ENCODE results near the gene PAX8. TPM values are rescaled to one million over a fixed set of nuclear protein-coding genes. Genes with fewer than 3 reads are reported as not detected.

Gene PAX8
- total RNA-seq, 1 donor = 2.9 TPM

DNA sequence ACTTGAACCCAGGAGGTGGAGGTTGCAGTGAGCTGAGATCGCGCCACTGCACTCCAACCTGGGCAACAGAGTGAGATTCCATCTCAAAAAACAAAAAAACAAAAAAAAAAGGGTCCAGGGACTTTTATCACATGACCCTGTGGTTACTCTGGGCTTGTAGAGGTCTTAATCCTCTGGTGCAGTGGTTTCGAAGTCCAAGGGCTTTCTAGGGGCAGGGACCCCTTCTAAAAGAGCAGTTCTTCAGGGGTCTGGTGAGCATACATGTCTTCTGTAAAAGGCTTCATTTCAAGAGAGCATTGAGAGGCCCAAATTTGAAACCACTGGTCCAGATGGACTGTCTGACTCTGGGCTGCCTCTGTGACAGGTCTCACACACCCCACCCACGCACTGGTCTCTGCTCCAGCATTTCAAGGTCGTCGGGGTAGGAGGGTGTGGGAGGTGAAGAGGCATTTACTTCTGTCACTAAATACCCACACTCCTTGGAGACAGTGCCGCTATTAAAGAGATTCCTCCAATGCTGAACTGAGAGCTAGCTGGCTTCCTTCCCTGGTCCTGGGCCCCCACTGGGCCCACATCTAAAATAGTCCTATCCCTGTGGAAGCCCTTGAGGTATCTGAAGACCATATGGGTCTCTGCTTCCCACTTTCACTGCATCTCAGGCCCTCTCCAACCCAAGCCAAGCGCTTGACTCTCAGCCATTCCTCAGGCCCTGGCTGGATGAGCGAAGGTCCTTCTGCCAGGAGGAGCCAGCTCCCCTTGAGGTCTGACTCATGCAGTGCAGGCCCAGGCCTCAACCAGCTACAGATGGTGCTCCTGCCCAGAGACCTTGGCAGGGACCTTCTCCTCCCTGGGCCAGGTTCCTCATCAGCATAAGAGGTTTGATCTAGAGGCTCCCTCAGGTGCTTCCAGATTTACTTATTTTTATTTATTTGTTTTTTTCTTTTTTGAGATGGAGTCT, 44.8 kb downstream of the PAX8 start:
- no peaks in the 10 kb centered on the region for H3K36me3 ChIP-seq (ENCODE audit: insufficient read depth, low read length)
- no peak overlapping the region for H3K27ac ChIP-seq (ENCODE audit: low read depth, low read length)
- H3K4me1 ChIP-seq (ENCODE audit: insufficient read depth, low read length) = no peaks in the 10 kb centered on the region
- TF ChIP-seq, protein P1, sequence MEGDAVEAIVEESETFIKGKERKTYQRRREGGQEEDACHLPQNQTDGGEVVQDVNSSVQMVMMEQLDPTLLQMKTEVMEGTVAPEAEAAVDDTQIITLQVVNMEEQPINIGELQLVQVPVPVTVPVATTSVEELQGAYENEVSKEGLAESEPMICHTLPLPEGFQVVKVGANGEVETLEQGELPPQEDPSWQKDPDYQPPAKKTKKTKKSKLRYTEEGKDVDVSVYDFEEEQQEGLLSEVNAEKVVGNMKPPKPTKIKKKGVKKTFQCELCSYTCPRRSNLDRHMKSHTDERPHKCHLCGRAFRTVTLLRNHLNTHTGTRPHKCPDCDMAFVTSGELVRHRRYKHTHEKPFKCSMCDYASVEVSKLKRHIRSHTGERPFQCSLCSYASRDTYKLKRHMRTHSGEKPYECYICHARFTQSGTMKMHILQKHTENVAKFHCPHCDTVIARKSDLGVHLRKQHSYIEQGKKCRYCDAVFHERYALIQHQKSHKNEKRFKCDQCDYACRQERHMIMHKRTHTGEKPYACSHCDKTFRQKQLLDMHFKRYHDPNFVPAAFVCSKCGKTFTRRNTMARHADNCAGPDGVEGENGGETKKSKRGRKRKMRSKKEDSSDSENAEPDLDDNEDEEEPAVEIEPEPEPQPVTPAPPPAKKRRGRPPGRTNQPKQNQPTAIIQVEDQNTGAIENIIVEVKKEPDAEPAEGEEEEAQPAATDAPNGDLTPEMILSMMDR (IDR thresholded peaks at IDR 0.05; ENCODE audit: extremely low read depth, low read depth, low read length) = peak; percentile 20
- no peak overlapping the region for H3K4me2 ChIP-seq (ENCODE audit: insufficient read depth, low read length)
- H3K79me2 ChIP-seq (ENCODE audit: insufficient read depth, low read length) = no peaks in the 10 kb centered on the region
- peak overlapping the region; percentile 3 for H2AFZ ChIP-seq (ENCODE audit: low read length)
- H3K9me3 ChIP-seq (ENCODE audit: low read depth, low read length) = no peaks in the 10 kb centered on the region
- H3K4me3 ChIP-seq (ENCODE audit: insufficient read depth, low read length) = no peak overlapping the region
- DNase-seq (ENCODE audit: insufficient read length, low spot score, missing footprints) = peak; percentile 96
- no peaks in the 10 kb centered on the region for H4K20me1 ChIP-seq (ENCODE audit: insufficient read depth, low read length)
- no peaks in the 10 kb centered on the region for H3K27me3 ChIP-seq (ENCODE audit: insufficient read depth, low read length)

DNA sequence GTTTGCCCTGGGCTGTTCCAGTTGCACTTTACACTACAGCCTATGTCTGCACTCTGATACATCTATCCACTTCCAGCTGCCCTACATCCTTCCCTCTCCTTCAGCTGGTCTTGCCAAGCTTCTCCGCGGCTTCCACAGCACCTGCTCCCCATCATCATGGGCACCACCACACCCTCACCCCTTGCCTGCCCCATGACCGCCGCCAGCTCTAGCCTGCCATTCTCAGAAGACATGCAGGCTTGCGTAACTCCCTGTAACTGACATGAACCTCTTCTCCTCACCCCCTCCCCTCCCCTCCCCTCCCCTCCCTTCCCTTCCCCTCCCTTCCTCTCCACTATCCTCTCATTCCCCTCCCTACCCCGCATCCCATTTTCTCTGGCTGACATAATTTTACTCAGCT, 46.0 kb downstream of the PAX8 start:
- Histone ChIP-seq H3K79me2 (ENCODE audit: insufficient read depth, low read length) (no peaks in the 10 kb centered on the region), H3K4me2 (ENCODE audit: insufficient read depth, low read length) (no peak overlapping the region), H3K27me3 (ENCODE audit: insufficient read depth, low read length) (no peaks in the 10 kb centered on the region), H4K20me1 (ENCODE audit: insufficient read depth, low read length) (no peaks in the 10 kb centered on the region), H3K9me3 (ENCODE audit: low read depth, low read length) (no peaks in the 10 kb centered on the region), H3K27ac (ENCODE audit: low read depth, low read length) (no peak overlapping the region), H3K4me1 (ENCODE audit: insufficient read depth, low read length) (no peaks in the 10 kb centered on the region), H3K36me3 (ENCODE audit: insufficient read depth, low read length) (no peaks in the 10 kb centered on the region), H3K4me3 (ENCODE audit: insufficient read depth, low read length) (no peak overlapping the region), H2AFZ (ENCODE audit: low read length) (no peak overlapping the region)
- TF ChIP-seq, protein P1 (IDR thresholded peaks at IDR 0.05; ENCODE audit: extremely low read depth, low read depth, low read length) = no peak
- no peak for DNase-seq (ENCODE audit: insufficient read length, low spot score, missing footprints)

DNA sequence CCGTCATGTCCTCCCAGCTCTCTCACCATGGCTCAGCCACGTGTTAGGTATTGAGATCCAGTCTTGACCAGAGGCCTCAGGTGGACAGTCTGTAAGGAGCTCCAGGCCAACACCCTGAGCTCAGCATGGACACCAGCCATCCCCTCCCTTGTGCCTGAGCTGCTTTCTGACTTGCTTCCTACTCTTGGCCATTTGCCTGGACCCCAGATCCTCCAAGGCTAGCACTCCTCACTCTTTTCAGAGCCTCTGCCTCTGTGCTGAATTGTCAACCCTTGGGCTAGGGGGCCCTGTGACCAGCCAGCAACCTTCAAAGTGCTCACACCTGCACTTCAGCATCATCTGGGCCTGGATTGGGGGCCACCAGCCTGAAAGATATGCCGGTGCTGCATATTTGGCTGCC, 46.6 kb downstream of the PAX8 start:
- Histone ChIP-seq H3K4me1 (ENCODE audit: insufficient read depth, low read length) (no peaks in the 10 kb centered on the region), H3K27ac (ENCODE audit: low read depth, low read length) (no peak overlapping the region), H3K27me3 (ENCODE audit: insufficient read depth, low read length) (no peaks in the 10 kb centered on the region), H3K4me3 (ENCODE audit: insufficient read depth, low read length) (no peak overlapping the region), H3K79me2 (ENCODE audit: insufficient read depth, low read length) (no peaks in the 10 kb centered on the region), H3K9me3 (ENCODE audit: low read depth, low read length) (no peaks in the 10 kb centered on the region), H3K4me2 (ENCODE audit: insufficient read depth, low read length) (no peak overlapping the region), H4K20me1 (ENCODE audit: insufficient read depth, low read length) (no peaks in the 10 kb centered on the region), H2AFZ (ENCODE audit: low read length) (no peak overlapping the region), H3K36me3 (ENCODE audit: insufficient read depth, low read length) (no peaks in the 10 kb centered on the region)
- peak; percentile 26 for DNase-seq (ENCODE audit: insufficient read length, low spot score, missing footprints)
- TF ChIP-seq, protein P1 (IDR thresholded peaks at IDR 0.05; ENCODE audit: extremely low read depth, low read depth, low read length) = no peak

DNA sequence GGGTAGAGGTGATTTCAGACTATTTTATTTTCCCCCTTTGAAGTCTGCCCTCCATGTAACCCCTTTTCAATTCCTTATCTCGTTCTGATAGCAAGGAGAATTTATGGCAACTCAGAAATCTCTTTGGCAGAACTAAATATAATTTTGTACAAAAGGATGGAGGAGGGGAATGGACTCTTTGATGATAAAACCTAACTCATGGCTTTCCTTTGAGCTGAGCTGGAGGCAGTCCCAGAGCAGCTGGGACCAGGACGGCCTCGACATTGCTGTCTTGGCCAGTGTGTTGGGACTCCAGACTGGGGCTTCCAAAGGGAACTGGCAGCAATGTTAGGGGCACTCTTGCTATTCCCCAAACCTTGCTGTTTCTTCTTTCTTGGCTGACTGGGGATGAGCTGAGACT, 47.7 kb downstream of the PAX8 start:
- Histone ChIP-seq H4K20me1 (ENCODE audit: insufficient read depth, low read length) (no peaks in the 10 kb centered on the region), H3K27me3 (ENCODE audit: insufficient read depth, low read length) (no peaks in the 10 kb centered on the region), H3K36me3 (ENCODE audit: insufficient read depth, low read length) (no peaks in the 10 kb centered on the region), H3K4me1 (ENCODE audit: insufficient read depth, low read length) (no peaks in the 10 kb centered on the region), H3K4me3 (ENCODE audit: insufficient read depth, low read length) (no peak overlapping the region), H2AFZ (ENCODE audit: low read length) (no peak overlapping the region), H3K9me3 (ENCODE audit: low read depth, low read length) (no peaks in the 10 kb centered on the region), H3K27ac (ENCODE audit: low read depth, low read length) (no peak overlapping the region), H3K4me2 (ENCODE audit: insufficient read depth, low read length) (no peak overlapping the region), H3K79me2 (ENCODE audit: insufficient read depth, low read length) (no peaks in the 10 kb centered on the region)
- TF ChIP-seq, protein P1 (IDR thresholded peaks at IDR 0.05; ENCODE audit: extremely low read depth, low read depth, low read length) = no peak
- DNase-seq (ENCODE audit: insufficient read length, low spot score, missing footprints) = no peak

Measured in osteoblast (primary cell).